HEK293 (cell line): ENCODE data around the gene RAD51.

Source experiments
- MYNN ChIP-seq: fragments of 450-650 bp; formaldehyde crosslinking; IDR thresholded peaks from 2 replicates; pipeline ENCODE4 v1.5.1; 2016; ENCODE audit warnings: missing biosample characterization, missing genetic modification characterization, borderline replicate concordance
- REST ChIP-seq: fragments of 450-650 bp; formaldehyde crosslinking; IDR thresholded peaks from 2 replicates; pipeline ENCODE4 v1.5.1; 2016; ENCODE audit warnings: missing biosample characterization, missing genetic modification characterization
- SALL2 ChIP-seq: fragments of 450-650 bp; formaldehyde crosslinking; IDR thresholded peaks from 2 replicates; pipeline ENCODE4 v1.5.0; 2017; ENCODE audit warnings: missing biosample characterization, mild to moderate bottlenecking, missing genetic modification characterization, borderline replicate concordance
- ZBTB21 ChIP-seq: fragments of 450-650 bp; formaldehyde crosslinking; IDR thresholded peaks from 2 replicates; pipeline ENCODE4 v1.5.1; 2017; ENCODE audit warnings: missing biosample characterization, missing genetic modification characterization

GRCh38 chr15:40766194-40766815, 71.3 kb downstream of the RAD51 start:
- TF ChIP-seq ZBTB21 (tag by site-specific recombination) (no peak), REST (tag by site-specific recombination) (no peak), MYNN (tag by site-specific recombination) (no peak), SALL2 (tag by site-specific recombination) (no peak)
